Measurements from ENCODE around the gene BCCIP.

GRCh38 chr10:125843603-125844329 lies 20.4 kb downstream of the BCCIP start:
- TF ChIP-seq, protein P1, sequence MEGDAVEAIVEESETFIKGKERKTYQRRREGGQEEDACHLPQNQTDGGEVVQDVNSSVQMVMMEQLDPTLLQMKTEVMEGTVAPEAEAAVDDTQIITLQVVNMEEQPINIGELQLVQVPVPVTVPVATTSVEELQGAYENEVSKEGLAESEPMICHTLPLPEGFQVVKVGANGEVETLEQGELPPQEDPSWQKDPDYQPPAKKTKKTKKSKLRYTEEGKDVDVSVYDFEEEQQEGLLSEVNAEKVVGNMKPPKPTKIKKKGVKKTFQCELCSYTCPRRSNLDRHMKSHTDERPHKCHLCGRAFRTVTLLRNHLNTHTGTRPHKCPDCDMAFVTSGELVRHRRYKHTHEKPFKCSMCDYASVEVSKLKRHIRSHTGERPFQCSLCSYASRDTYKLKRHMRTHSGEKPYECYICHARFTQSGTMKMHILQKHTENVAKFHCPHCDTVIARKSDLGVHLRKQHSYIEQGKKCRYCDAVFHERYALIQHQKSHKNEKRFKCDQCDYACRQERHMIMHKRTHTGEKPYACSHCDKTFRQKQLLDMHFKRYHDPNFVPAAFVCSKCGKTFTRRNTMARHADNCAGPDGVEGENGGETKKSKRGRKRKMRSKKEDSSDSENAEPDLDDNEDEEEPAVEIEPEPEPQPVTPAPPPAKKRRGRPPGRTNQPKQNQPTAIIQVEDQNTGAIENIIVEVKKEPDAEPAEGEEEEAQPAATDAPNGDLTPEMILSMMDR (IDR thresholded peaks at IDR 0.05; ENCODE audit: insufficient read depth, low read length, poor library complexity, severe bottlenecking), result no peak
- no peak for TF ChIP-seq EZH2phosphoT487 (conservative IDR thresholded peaks at IDR 0.05; ENCODE audit: low read length)

Data from SU-DHL-6 (cell line).